C4-2B (cell line): ENCODE measurements around the gene KRTAP9-1.

Experiments
- CTCF ChIP-seq: fragments of 450-650 bp; conservative IDR thresholded peaks from 2 replicates; pipeline ENCODE4 v1.5.1; 2017; ENCODE audit warnings: mild to moderate bottlenecking
- ZFX ChIP-seq: fragments of 450-650 bp; IDR thresholded peaks from 2 replicates; pipeline ENCODE4 v1.6.1; 2017

DNA sequence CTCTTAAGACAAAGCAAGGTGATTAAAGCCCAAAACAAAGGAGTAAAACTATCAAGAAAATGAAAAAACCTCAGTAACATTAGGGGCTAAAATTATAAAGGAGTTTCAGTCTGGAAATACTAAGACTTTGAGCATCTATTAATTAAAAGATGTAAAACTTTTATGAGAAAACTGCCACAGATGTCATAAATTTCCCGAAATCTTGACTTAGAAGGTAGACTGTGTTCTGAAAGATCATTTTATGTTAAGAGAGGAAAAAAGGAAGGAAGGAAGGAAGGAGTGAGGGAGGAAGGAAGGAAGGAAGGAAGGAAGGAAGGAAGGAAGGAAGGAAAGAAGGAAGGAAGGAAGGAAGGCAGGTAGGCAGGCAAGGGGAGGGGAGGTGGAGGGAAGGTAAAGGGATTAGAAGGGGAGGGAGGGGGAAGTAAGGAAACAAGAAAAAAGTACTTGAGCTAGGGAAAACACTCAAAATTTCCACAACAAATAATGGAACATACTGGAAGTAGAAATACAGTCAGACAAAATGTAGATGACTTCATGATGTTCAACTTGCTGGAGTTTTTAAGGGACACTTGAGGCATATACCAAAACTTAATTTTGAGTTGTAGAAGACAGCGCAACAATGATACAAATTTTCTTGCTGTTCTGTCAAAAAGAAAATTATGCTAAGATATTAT is 42.0 kb upstream of the KRTAP9-1 start:
- TF ChIP-seq CTCF (no peak), ZFX (no peak)
